GM18505 (cell line): ENCODE measurements around the gene MRPL42.

Source experiments
- ATAC-seq: cut with Tn5 transposase; IDR thresholded peaks from one replicate; pipeline ENCODE4 v1.9.1; 2021; ENCODE audit not compliant: unreplicated experiment
- POLR2A ChIP-seq: IDR thresholded peaks from 4 replicates; pipeline ENCODE4 v1.6.1; 2011; ENCODE audit warnings: borderline replicate concordance; ENCODE audit not compliant: insufficient read depth, insufficient read length; ENCODE audit errors: extremely low read depth

Gene MRPL42

DNA sequence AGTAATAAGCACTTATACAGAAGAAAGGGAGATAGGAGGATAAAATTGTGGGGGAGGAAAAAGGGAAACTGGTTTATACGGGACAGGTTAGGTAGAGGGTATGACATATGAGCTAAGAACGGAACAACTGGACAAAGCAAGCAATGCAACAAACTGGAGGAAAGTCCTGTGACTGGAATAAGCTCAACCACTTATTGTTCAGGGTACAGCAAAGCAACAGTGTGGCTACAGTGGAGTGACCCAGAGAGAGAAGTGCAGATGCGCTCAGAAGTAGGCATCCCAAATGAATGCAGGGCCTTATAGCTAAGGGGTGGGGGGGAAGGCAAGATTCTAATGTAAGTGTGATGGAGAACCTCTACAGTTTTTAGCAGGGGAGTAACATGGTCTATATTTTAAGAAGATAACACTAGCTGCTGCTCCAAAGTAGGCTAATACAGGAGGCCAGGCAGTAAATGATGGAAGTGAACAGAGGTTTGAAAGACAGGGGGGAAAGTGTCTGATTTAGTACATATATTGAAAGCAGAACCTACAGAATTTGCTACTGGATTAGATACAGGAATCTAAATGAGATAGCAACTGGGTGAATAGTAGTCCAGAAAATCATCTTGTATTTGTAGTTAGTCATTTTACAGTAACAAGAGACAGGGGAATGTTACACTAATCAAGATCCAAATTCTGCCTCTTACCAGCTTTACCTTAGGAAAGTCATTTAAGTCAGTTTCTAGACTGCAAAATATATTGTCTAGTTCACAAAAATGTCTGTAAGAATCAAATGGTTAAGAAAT is 28.9 kb upstream of the MRPL42 start:
- TF ChIP-seq POLR2A, result no peak
- ATAC-seq, result no peak

GRCh38 chr12:93440043-93440835 is 27.1 kb upstream of the MRPL42 start:
- no peak for ATAC-seq
- TF ChIP-seq POLR2A, result no peak

DNA sequence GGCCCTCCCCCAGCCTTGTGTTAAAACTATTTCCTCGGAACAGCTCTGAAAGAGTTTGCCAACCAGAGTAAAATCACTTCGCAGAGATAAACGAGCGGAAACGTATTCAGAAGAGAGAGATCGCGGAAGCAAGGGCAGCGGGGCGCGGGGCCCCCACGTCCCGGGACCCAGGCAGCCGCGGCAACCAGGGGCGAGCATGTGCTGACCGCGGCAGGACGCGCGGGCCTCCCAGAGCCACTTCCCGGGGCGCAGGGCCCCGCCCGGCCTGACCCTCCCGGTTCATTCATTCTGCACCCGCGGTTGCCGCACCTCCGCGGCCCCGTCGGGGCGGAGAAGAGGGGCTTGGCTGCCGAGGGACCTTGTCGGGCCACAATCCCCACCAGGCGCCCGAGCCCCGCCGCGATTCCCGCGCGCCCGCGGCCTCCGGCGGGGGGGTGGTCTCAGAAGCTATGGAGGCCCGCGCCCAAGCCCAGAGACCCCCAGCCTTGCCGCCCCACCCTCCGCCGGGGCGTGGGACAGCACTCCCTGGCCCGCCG is 26.2 kb upstream of the MRPL42 start:
- no peak for TF ChIP-seq POLR2A
- ATAC-seq, result peak; percentile 5

DNA sequence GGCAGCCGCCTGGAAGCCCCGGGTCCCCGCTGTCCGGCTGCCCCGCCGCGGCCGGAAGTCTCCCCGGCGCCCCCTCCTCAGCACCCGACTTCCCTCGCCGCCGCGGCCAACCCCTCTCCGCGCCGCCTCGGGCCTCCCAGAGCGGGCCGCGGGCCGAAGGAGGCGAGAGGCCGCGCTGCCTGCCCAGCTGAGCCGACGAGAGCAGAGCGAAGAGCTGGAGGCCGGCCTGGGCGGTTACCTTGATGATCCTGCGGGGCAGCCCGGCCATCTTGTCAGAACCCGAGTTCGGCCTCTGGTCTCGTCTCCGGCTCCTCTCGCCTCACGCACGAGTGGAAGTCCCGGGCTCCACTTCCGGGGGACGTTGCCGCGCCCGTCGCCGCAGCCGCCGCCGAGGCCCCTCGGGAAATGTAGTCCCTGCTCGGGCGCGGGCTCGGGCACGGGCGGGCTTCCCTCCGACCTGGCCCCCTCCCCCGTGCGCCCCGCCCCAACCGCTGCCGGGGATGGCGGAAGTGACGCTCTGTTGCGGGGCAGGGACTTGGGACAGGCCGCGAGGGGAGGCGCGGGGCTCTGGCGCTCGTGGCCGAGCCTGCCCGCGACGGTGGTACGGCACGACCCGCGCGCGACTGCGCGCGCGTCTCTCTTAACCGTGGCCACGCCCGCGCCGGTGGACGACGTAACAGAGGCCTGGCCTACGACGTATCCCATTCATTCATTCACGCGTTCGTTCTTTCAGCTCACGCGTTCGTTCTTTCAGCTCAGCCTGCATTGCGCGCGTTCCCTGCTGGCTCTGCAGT is 25.5 kb upstream of the MRPL42 start, which contains the start of gene UBE2N:
Gene UBE2N, minus strand, starts transcription at position 331 of the 794 bp plus-strand sequence. Its CDS starts 63 bp downstream, at position 268.
- TF ChIP-seq POLR2A, result peak; percentile 83
- peak; percentile 84 for ATAC-seq

DNA sequence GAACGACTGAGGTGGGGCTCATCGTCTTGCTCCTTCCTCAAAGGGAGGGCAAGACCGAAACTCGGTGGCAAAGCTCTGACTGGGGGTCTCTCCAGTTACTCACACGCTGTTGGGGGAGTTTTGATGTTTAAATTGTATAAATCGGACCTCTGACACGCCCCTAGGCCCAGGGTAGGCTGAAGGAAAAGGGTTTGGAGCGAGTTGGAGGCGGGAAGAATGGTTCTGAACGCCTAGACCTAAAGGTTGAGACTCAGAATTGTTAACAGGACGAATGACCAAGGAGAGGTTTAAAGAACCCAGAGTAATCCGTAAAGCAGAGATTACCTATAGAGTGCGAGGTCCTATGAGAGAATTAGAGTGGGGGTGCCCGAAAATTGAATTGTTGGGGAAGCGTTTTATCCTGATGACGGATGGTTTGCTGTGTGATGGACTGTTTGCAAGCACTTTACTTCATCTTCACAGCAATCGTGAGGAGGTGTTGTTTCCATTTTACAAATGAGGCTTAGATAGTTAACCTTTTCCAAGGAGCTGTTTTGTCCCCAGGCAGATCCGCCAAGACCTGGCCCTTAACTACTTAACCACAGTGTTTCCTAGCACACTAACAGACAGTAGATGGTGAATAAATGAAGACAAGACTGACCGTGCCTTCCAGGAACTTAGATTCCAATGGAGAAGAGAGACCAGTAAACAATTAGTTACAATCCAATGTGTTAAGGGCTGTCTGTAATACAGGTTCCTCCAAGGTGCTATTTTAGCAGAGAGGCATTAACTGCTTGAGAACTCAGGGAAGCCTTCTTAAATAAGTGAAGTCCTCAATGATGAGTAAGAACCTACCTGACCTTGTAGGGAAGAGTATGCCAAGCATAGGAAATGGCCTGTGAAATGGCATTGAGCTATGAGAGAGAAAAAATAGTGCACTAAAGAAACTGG is 24.6 kb upstream of the MRPL42 start:
- no peak for ATAC-seq
- no peak for TF ChIP-seq POLR2A

- ATAC-seq, result no peak
- no peak for TF ChIP-seq POLR2A
Measured at GRCh38 chr12:93443576-93443975, 23.7 kb upstream of the MRPL42 start.

DNA sequence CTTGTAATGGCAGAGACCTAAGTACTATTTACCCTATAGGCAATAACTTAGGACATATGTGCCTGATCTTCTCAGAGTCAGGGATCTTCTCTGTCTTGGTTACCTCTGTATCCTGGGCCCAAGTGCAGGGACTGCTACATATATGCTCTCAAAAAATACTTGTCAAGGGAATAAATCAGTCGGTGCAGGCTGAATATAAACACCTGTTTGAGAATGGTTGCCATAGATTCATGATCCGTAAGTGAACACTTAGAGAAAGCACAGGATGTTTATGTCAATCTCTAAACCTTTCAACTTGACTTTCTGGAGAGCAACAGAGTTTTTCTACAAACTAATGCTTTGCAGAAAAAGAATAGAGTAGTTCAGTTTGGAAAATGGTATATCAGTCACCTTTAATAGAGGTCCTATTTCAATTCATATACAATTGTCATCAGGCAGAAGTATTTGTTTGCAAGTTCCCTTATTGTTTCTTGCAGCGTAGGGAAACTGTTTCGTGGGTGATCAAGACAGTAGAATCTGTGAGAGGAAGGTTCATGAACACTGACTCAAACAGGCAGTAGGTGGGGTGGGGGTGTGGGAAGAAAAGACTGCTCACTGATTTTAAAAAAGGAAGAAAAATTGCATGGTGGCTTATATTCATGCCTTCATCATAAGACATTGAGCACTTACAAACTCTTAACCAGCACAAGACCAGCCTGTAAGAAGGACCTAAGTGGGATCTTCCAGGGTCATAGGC is 19.6 kb upstream of the MRPL42 start:
- no peak for ATAC-seq
- no peak for TF ChIP-seq POLR2A

GRCh38 chr12:93448796-93449195 is 18.5 kb upstream of the MRPL42 start:
- TF ChIP-seq POLR2A, result no peak
- no peak for ATAC-seq

DNA sequence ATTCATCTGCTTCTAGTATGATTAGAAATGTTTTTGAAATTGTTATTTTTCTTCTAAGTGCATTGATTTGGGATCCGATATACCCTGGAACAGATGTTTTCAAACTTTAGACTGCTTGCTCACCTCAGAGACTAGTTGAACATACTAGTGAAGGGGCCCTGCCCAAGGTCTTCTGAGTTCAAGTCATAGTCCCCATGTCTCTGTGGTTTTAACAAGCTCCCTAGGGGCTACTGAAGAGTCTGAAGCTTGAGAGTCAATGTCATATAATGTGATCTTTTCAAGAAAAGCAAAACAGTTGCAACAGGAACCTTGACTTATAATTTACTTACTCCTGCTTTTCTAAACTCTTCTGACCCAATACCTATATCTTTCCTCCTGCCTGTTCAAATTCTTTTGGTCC is 18.0 kb upstream of the MRPL42 start:
- no peak for ATAC-seq
- no peak for TF ChIP-seq POLR2A

DNA sequence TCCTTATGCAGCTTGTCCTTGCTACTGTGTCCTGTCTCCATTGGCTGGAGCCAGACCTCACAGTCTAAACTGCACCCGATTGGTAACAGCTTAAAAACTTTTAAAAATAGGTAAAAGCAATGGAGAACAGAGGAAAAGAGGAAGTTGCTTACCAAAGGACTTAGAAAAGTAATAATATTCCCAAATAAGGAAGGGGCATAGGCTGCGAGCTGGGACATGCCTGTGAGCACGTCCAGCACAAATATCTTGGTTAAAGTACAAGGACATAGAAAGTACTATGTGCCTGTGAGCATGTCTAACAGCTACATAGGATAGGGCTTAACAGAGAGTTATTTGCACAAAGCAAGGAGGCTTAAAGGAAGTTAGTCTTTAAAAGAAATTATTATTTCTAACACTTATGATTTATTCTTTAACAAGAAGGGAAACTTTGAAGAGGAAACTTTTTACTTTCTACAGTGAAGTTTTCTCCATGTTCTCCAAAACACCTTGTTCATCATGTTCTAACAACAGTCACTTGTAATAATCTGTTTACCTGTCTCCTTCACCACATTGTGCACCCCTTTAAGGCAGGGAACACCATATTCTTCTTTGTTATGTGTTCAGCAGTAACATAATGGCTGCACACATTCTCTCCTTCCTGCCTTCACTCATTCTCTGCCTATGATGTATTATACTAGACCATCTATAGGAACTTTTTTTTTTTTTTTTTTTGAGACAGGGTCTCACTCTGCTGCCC is 15.7 kb upstream of the MRPL42 start:
- TF ChIP-seq POLR2A, result no peak
- no peak for ATAC-seq

- no peak for ATAC-seq
Measured at GRCh38 chr12:93453633-93454032, 13.7 kb upstream of the MRPL42 start.

More at GRCh38 chr12:93453633-93454032, 13.7 kb upstream of the MRPL42 start:
- no peak for TF ChIP-seq POLR2A
